C4-2B (cell line): ENCODE data around the gene METTL3.
A peak's percentile ranks its signal among the peaks of the same experiment; 100 is the strongest.

Experiments used
- H3K27ac ChIP-seq: fragments of 450-650 bp; 2 replicates; pipeline ENCODE4 v1.5.1; 2017
- CTCF ChIP-seq: fragments of 450-650 bp; conservative IDR thresholded peaks from 2 replicates; pipeline ENCODE4 v1.5.1; 2017; ENCODE audit warnings: mild to moderate bottlenecking
- ZFX ChIP-seq: fragments of 450-650 bp; IDR thresholded peaks from 2 replicates; pipeline ENCODE4 v1.6.1; 2017

The METTL3 gene

GRCh38 chr14:21455912-21456667 lies 55.0 kb downstream of the METTL3 start, which contains the start of gene CHD8:
Gene CHD8 (minus strand): TSS chr14:21456123. CDS start chr14:21431643, 24,480 bp downstream.
- H3K27ac ChIP-seq, result peak within 1 kb of the TSS; percentile 90
- TF ChIP-seq CTCF (peak; percentile 80), ZFX (no peak)

- H3K27ac ChIP-seq, result peak overlapping the region; percentile 90
- TF ChIP-seq ZFX (peak; percentile 27; the same call in 1 of the 2 replicates), CTCF (no peak)
These were observed 55.6 kb downstream of the METTL3 start for GRCh38 chr14:21455592-21455911.

- H3K27ac ChIP-seq, result peak overlapping the region; percentile 90
- TF ChIP-seq ZFX (no peak), CTCF (no peak)
These were observed 56.1 kb downstream of the METTL3 start for GRCh38 chr14:21454843-21455544.

GRCh38 chr14:21449899-21450216 lies 61.3 kb downstream of the METTL3 start:
- H3K27ac ChIP-seq, result no peak overlapping the region
- no peak for TF ChIP-seq ZFX
- TF ChIP-seq CTCF, result no peak
